Neural cell (in vitro differentiated cells): ENCODE data around the gene FAM241A.

Experiments
- CTCF ChIP-seq: fragments of 450-650 bp; IDR thresholded peaks from 2 replicates; pipeline ENCODE4 v1.5.1; 2014; ENCODE audit warnings: antibody characterized with exemption, mild to moderate bottlenecking, moderate library complexity; ENCODE audit not compliant: poor library complexity, severe bottlenecking
- EZH2 ChIP-seq: fragments of 200-600, 300-800 bp; shearing (Covaris generic), sonication (generic); IDR thresholded peaks from 2 replicates; pipeline ENCODE4 v1.6.1; 2014; ENCODE audit warnings: antibody characterized with exemption, low read length, borderline replicate concordance, mild to moderate bottlenecking; ENCODE audit not compliant: insufficient read depth, poor library complexity, severe bottlenecking
- MXI1 ChIP-seq: fragments of 450-650 bp; conservative IDR thresholded peaks from 2 replicates; pipeline ENCODE4 v1.6.1; 2014; ENCODE audit warnings: antibody characterized with exemption, mild to moderate bottlenecking; ENCODE audit not compliant: poor library complexity, severe bottlenecking
- RAD21 ChIP-seq: fragments of 450-650 bp; conservative IDR thresholded peaks from 2 replicates; pipeline ENCODE4 v1.6.1; 2014; ENCODE audit warnings: antibody characterized with exemption, mild to moderate bottlenecking, moderate library complexity
- REST ChIP-seq: IDR thresholded peaks from 2 replicates; pipeline ENCODE4 v1.6.1; 2012; ENCODE audit warnings: borderline replicate concordance

- TF ChIP-seq REST = no peak
- TF ChIP-seq CTCF = no peak
- no peak for TF ChIP-seq EZH2
- TF ChIP-seq RAD21 = no peak
- TF ChIP-seq MXI1 = no peak
Observed at GRCh38 chr4:112142182-112142581, 3.1 kb upstream of the FAM241A start.
